Left renal cortex interstitium (tissue), 4 donors: ENCODE results near the gene ADGRB3. TPM values are rescaled to one million over a fixed set of nuclear protein-coding genes. Genes with fewer than 3 reads are reported as not detected.
"Not testable (repeated sequence)": the region's sequence is repeated elsewhere in the genome, so short reads cannot be mapped to it uniquely, and the experiment has no call there.

Experiments used
- DNase-seq, 4 donors: peaks; one replicate each; pipeline ENCODE4 v3.0.0-alpha.2; 2013; ENCODE audit warnings: low read depth in 4 of 4, low spot score in 2 of 4, missing footprints in 1 of 4
- polyA plus RNA-seq, 4 donors: library from polyadenylated mRNA; unstranded; fragments of 120-200 nt; gene quantifications; one replicate each; pipeline ENCODE4 v1.2.1, GENCODE V29; 2013; ENCODE audit not compliant: insufficient read length in 4 of 4

ADGRB3 gene
- polyA plus RNA-seq, 4 donors: 2.9 to 5.5 (median 4.5) TPM

DNA sequence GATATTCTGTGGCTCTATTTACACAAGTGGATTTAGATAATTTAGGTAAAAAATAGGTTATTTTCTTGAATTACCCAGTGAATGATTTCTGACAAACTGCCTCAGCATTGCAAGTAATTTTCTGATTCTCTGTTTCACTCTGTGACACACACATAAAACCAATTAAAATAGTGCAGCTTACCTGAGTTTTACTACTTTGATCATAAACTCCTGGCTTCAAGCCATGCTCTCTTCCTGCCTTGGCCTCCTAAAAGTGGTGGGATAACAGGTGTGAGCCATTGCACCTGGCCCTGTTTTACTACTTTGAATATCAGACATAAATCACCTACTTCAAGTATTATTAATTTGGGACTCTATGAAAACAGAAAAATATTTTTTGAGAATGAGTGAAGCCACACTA, 462.9 kb downstream of the ADGRB3 start:
- DNase-seq: no peak

DNA sequence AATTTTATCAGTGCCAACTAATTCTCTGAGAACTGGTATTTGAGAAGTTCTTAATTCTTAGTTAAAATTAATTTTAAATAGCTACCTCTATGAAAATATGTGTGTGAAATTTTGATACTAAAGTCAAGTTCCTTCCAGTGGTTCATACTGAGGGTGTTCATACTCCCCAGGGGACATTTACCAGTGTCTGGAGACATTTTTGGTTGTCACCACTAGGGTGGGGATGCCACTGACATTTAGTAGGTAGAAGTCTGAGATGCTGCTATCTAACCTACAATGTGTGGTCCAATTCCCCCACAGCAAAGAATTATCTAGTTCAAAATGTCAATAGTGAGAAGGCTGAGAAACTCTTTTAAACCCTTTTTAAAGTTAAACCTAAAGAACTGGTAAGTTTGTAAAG, 463.8 kb downstream of the ADGRB3 start:
- DNase-seq: no peak

DNA sequence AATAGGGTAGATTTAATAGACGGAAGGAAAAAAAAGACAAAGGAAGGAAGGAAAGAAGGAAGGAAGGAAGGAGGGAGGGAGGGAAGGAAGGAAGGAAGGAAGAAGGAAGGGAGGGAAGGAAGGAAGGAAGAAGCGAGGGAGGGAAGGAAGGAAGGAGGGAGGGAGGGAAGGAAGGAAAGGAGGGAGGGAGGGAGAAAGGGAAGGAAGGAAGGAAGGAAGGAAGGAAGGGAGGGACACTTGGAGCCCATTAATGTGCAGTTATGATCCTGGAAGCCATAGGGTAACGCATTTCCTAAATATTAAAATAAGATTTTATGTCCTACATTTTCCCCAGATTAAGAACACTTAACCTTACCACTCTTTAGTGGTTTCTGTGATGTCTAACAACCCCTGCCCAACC, 465.7 kb downstream of the ADGRB3 start:
- DNase-seq: no peak

DNA sequence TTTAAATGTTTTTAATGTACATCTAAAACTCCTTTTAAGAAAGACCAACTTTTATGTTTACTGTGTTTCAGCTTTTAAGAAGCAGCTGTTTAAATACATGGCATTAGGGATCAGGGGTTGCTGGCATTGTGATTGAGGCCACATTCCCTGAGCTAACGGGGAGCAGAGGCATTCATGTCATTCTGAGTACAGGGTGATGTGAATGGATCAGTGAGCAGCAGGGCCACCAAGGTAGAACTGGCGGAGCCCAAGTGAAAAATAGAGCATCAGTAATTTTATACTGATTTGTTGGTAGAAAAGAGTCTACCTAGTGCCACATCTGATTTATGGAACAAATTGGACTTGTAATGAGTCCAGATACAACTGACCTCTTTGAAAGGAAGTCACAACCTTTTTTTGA, 467.3 kb downstream of the ADGRB3 start:
- DNase-seq: no peak

DNA sequence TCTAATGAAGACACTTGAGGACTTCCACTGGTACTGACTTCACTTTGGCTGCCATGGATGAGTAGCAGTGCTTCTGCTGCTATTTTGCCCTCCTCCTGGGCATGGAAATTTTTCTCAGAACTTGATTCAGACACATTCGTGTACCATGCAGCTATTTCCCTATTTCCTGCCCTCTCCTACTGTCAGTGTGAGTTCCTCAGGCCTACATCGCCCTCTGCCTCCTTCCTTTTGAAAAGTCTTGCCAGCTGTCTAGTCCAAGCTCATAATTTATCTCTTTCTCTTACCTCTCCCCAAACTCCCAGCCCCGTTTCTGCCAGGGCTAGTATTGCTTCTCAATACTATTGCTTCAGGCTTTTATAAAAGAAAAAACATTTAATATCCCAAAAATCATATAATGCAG, 470.2 kb downstream of the ADGRB3 start:
- DNase-seq: no peak

DNA sequence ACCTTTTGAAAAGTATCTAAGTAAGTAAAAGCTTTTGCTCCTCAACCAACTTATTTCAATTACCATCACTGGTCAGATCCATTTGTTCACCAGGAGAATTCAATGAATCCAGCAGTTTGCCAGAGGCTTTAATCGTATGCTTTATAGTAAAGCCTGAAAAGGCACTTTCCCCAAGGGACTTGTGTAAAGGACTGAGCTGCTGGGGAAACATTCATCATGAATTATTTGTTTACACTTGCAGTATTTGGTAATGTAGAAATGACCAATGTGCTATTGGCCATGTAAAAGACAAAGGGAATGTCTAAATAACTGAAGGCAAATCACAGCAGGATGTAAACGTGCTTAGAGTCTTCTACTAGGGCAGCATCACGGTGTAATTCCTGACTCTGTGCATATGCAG, 471.4 kb downstream of the ADGRB3 start:
- no peak for DNase-seq

DNA sequence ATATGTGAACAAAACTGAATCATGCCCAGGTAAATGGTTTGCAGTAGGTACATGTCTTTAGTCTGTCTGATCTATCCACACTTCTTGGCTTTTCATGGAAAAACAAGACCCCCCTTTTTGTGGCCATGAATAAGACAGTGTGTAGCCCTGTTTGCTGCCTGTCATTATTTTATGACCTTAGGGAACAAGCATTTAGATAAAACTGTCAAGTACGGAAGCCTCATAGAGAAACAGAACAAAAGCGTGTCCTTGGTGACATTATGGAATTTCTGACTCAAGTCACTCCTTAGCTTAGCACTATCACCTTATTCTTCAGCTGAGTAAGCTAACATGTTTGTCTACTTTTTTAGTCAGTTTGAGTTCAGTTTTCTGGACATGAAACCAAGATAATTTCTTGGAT, 476.2 kb downstream of the ADGRB3 start:
- DNase-seq: no peak

DNA sequence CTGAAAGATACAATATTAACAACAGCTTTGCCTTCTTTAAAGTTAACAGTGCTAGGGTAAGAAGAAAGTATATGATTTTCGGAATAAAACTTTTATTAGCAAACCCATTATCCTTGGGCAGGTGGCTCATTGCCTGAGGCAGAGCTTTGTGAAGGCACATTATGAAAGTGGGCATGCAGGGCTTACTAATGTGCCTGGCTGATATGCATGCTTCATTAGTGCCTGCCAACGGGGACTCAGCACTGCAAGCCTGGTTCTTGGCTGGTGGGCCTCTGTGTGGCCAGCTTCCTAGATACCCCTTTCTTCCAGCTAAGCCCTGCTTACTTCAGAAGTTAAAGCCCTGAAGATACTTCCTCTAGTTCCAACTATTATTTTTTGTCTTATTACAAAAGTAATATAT, 481.6 kb downstream of the ADGRB3 start:
- DNase-seq: no peak

DNA sequence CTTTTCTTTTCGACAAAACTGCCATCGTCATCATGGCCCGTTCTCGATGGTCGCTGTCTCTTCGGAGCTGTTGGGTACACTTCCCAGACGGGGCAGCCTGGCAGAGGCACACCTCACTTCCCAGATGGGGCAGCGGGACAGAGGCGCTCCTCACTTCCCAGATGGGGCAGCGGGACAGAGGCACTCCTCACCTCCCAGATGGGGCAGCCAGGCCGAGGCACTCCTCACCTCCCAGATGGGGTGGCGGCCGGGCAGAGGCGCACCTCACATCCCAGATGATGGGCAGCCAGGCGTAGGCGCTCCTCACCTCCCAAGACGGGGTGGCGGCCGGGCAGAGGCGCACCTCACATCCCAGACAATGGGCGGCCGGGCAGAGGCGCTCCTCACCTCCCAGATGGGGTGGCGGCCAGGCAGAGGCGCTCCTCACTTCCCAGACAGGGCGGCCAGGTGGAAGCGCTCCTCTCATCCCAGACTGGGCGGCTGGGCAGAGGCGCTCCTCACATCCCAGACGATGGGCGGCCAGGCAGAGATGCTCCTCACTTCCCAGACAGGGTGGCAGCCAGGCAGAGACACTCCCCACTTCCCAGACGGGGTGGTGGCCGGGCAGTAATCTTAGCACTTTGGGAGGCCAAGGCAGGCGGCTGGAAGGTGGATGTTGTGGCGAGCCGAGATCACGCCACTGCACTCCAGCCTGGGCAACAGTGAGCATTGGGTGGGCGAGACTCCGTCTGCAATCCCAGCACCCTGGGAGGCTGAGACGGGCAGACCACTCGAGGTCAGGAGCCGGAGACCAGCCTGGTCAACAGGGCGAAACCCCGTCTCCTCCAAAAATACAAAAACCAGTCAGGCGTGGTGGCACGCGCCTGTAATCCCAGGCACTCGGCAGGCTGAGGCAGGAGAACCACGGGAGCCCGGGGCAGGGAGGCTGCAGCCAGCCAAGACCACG, 486.7 kb downstream of the ADGRB3 start:
- not testable (repeated sequence) for DNase-seq

DNA sequence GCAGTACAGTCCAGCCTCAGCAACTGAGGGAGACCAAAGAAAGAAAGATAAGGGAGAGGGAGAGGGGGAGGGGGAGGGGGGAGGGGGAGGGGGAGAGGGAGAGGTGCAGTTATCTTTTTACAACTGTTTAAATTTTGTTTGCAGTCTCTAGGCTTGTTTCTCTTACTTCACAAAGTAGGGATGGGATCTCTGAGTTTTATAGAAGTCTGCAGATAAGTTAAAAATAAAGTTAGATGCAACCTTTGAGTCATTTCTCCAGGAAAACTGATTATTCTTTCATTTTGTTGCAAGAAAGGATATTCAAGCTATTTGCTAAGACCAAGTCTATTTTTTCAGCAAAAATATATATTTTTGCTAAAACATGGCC, 487.3 kb downstream of the ADGRB3 start:
- no peak for DNase-seq

DNA sequence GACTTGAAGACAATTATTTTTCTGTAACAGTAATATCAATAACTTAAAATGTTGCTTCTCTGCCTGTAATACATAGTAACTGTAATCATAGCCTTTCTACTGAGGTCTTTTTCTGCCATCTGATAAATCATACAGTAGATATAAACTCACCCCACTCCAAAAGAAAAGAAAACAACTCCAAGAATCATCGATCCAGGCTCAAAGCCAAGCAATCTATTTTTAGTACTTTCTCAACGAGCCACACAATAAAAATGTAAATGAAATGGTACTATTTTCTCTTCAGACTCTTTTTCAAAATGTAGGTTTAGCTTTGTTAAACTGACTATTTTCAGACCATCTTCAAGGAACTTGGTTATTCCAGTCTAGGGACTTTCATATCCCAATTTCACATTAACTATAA, 493.3 kb downstream of the ADGRB3 start:
- DNase-seq: no peak

DNA sequence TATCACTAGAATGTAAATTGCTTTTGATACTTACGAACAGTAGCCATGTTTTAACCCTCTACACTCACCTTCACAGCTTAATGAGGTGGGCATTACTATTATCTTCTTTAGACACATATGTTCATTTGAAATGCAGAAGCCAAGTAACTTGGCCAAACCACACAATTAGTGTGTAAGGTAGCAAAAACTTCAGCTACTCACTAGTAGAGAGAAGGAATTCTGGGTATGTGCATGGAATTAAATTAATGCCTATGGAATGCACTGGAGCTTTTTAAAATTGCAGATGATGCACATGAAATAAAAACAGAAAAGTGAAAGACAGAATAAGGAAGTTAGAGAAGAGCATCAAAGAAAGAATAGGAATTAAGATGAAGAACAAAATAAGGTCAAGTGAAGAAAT, 494.0 kb downstream of the ADGRB3 start:
- DNase-seq: no peak

DNA sequence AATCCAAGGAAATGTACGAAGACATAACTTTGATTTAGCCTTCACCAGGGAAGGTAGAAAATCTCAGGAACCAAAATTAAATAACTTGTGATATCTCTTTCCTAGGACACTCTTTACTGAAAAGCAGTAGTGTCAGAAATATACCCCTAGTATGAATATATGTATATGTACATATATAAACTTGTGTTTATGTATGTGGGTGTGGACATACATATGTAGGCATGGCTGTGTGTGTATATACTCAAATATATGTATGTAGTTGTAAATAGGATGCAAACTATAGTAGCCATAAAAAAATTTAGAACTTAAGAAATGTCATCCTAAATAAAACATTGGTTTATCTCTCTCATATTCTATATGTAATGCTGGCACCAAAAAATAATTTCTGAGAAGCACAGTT, 500.8 kb downstream of the ADGRB3 start:
- no peak for DNase-seq

DNA sequence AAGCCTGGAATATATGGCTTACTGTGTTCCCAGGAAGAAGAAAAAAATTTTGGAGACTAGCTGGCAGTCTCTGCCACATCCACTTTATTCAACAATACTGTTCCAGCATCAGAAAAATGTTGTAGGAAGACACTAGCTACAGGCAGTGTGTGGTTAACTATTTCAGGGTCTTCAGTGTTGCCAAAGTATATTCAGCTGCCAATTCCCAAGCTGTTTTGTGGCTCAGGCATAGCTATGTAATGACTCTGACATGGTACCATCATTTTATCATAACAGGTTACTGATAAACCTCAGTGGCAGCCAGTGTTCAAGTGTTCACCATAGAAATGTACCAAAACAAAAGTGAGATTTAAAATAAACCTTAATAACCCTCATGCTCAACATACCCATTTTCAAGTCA, 503.1 kb downstream of the ADGRB3 start:
- DNase-seq: no peak

DNA sequence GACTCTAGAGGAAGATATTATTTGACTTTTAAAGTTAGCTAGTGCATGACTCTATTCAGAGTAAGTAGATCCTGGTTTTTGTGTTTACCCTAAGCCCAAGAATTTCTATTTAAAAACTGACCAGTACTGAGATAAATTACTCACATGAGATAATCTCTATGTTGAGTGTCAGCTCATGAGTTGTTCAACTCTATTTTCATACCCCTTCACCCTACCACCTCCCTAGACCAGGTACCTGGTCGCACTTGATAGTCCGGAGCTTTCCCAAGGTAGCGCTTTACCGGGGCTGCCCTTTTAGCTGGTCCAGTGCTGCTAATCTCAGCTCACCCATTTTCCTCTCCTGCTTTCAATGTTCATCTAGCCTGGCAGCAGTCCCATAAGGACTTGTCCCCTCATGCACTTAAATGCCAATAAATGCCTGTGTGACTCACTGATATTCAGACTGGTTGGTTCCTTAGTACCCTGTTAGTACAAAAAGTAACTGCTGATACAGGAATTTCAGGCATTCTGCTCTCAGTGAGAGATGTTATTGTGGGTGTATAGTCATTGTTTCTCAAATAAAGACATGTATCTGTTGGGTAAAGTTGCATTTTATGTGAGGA, 503.9 kb downstream of the ADGRB3 start:
- no peak for DNase-seq

DNA sequence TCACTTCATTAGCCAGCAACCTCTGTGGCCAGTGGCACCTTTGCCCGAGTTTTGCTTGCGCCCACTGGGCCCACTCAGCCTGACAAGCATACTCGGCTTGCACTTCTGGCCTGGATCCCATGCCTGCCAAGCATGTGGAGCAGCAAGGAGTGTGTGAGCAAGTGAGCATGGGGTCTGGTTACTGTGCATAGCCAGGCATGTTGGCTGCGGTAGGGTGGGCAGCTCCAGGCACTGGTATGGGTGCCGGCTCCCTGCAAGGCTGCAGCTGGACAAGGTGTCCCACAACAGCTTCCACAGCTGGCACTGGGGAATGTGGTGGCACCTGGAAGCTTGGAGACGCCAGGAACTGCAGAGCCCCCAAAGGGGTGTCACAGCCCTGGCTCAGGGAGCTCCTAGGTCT, 510.0 kb downstream of the ADGRB3 start:
- DNase-seq: no peak

DNA sequence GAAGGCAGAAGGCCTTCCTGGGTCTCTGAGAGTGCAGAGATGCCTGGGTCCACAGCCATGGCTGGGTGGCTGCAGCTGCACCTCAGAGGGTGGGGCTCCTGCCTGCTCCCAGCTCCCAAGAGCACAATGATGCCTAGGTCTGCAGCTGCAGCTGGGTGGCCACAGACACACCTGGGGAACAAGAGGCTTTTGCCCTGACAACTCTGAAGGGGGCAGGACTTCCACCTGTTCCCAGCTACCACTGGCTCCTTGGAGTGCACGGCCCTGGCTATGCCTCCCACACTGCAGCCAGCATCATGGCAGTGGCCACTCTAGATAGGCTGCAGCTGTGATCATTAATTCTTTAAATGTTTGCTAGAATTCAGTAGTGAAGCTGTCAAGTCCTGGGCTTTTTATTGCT, 511.3 kb downstream of the ADGRB3 start:
- no peak for DNase-seq

DNA sequence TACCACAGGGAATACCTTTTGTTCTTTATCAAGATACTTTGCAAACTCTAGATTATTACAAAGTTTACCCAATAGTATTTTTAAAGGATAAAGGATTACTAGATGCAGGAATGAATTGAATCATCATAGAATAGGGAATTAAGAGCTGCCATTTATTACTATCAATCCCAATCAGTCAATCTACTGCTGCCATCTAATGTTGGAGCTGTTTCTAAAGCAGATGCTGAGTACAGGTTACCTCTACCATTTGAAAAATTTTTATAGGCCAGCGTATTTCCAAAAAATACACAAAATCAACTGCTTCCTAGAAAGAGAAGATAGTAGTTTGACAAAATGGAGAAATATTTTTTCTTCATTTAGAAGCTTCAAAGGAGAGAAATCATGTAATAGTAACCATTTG, 520.4 kb downstream of the ADGRB3 start:
- no peak for DNase-seq

DNA sequence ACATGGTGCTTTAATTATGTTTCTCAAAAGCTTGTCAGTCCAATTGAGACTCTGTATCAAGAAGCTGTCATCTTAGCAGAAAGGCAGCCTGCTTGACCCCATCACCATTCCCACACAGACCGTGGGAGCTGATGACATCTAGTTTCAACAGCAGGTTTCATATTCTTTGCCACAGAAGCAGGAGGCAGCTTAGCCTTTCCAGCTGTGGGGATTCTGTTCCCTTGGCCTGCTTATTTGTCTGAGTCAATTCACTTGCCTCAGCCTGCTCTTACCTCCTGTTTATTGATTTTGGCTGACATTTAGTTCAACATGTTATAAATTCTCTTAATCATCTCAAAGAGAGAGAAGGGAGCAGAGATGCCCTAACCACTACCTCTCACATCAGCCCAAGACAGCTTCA, 527.7 kb downstream of the ADGRB3 start:
- DNase-seq: no peak

DNA sequence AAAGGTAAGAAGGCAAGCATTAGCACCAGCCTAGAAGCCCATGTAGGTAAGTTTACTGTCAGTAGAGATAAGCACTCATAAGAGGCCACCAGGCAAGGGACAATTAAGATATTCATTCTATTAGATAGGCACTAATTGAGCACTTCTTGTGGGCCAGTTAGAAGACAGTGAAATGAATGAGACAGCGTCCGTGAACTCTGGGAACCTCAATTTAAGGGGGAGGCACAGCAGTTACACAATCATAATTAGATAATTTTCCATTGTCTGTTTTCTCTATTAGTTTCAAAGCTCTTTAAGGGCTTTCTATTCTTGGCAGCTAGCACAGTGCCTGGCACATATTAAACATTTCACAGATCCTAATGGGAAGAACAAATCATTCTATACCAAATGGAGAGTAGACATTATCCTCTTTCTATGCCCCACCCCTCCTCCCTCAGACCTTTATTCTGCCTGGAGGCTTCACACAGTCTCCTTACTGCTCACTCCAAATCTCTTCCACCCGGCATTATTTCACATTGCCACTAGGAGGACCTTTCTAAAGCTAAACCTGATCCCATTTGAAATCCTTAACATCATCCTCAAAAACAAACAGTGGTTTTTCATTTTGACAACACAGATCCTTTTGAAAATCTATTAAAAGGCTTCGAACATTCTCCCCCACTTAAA, 529.6 kb downstream of the ADGRB3 start:
- no peak for DNase-seq

DNA sequence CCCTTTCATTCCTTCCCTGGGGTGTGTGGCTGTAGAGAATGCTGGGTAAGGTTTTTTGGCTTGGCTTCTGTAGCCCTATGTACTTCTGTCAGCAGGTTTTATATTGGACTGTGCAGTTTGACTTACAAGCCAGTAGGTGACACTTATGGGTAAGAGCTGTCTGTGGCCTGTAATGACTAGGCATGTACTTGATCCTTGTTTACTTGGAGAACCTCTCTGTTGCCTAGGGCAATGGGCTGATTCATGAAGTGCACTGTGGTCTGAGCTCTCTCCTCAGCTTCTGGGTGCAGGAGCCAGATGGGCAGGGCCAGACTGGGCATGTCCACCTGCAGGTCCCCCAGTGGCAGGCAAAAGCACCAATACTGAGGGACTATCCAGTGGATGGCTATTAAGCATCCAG, 544.6 kb downstream of the ADGRB3 start:
- DNase-seq: no peak
